ENCODE data around the gene PEX1.

- TF ChIP-seq, protein P1, sequence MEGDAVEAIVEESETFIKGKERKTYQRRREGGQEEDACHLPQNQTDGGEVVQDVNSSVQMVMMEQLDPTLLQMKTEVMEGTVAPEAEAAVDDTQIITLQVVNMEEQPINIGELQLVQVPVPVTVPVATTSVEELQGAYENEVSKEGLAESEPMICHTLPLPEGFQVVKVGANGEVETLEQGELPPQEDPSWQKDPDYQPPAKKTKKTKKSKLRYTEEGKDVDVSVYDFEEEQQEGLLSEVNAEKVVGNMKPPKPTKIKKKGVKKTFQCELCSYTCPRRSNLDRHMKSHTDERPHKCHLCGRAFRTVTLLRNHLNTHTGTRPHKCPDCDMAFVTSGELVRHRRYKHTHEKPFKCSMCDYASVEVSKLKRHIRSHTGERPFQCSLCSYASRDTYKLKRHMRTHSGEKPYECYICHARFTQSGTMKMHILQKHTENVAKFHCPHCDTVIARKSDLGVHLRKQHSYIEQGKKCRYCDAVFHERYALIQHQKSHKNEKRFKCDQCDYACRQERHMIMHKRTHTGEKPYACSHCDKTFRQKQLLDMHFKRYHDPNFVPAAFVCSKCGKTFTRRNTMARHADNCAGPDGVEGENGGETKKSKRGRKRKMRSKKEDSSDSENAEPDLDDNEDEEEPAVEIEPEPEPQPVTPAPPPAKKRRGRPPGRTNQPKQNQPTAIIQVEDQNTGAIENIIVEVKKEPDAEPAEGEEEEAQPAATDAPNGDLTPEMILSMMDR (conservative IDR thresholded peaks at IDR 0.05; ENCODE audit: low read depth in 2 of 2): 0 out of 4 replicates have a peak, but pooled peaks of 1 of the 2 experiments have one; percentile 12
- TF ChIP-seq EZH2 (IDR thresholded peaks at IDR 0.05; ENCODE audit: low read depth, unreplicated experiment) (no peak), ZNF114 (CRISPR knock-in tag; IDR thresholded peaks at IDR 0.05) (no peak), REST (IDR thresholded peaks at IDR 0.05; ENCODE audit: unreplicated experiment) (no peak), POLR2AphosphoS5 (IDR thresholded peaks at IDR 0.05; ENCODE audit: low read depth) (no peak), JUNB (IDR thresholded peaks at IDR 0.05; ENCODE audit: unreplicated experiment) (no peak)
Measured at GRCh38 chr7:92527300-92528187, 776 bp downstream of the PEX1 start.

All from GM23338 (cell line).